VCaP (cell line): ENCODE measurements around the gene PIGO.

Experiments
- H3K27ac ChIP-seq: fragments of 450-650 bp; 2 replicates; pipeline ENCODE4 v1.5.1; 2017
- CTCF ChIP-seq: fragments of 450-650 bp; conservative IDR thresholded peaks from 2 replicates; pipeline ENCODE4 v1.5.1; 2017; ENCODE audit warnings: mild to moderate bottlenecking, moderate library complexity

PIGO gene

GRCh38 chr9:35104586-35104985, 8.2 kb upstream of the PIGO start:
- TF ChIP-seq CTCF, result no peak
- H3K27ac ChIP-seq, result peak overlapping the region; percentile 90; the same call in 1 of the 2 replicates

DNA sequence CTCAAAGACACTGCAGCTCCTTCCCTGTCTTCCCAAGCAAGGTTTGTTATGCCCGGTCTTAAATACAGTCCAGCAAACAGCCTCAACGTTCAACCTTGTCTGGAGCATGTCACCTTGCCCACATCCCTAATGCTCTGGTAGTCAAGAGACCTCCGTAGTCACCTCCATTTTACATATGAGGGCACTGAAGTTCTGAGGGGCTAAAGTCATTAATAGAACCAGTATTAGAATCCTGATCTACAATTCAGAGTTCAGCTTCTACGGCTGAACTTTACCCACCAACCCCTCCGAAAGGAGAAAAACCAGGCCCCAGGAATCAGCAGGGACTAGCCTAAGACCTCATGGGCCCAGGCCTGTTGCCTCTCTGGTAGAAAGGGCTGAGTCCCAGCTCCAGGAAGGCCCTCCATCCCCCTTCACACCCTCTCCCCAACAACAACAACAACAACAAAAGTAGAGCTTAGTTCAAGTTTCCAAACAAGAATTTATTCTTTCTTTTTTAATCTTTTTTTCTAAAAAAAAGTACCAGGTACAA, 7.3 kb upstream of the PIGO start:
- TF ChIP-seq CTCF, result no peak
- peak overlapping the region; percentile 90 for H3K27ac ChIP-seq

DNA sequence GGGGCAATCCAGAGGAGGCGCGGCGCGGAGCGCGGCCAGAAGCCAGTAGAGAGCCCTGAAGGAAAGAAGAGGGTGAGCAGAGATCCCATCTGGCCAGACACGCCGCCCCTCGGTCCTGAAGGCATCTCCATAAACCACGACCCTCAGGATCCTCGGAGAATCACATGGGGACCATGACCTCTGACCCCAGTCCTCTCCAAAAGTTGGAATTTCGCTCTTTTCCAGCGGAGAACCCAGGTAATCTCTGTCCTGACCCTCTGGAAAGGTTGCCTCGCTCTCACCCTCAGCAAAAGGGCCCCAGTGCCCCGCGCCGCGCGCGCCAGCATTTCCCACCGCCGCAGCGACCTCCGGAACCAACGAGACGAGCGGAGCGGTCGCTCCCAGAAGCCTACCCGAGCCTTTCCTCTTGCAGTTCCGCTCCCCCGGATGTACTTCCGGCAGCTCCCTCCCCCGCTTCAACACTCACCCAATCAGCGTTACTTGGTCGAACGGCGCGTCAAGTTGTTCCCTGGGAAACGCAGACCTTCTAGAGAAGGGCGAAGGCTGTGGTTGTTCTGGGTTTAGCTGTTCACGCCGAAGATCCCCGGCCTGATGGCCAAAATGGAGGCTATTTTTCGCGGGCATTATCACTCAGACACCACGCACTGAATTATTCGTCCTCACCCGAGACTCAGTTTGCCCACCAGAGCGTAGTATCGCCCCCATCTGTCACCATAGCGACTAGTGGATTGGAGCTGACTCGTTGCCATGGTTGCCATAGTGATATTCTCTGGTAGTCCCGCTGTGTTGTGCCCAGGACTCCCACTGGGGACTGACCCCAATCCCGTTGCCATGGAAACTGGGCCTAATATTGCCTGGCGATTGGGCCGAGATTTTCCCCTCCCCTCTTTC, 6.6 kb upstream of the PIGO start, which contains the start of gene STOML2:
STOML2 (minus strand) TSS at position 363 of the 891 bp plus-strand sequence; CDS start at position 326, 37 bp downstream.
- TF ChIP-seq CTCF, result no peak
- peak within 1 kb of the TSS; percentile 90 for H3K27ac ChIP-seq

GRCh38 chr9:35102465-35102768, 6.0 kb upstream of the PIGO start:
- TF ChIP-seq CTCF, result no peak
- peak overlapping the region; percentile 90 for H3K27ac ChIP-seq

DNA sequence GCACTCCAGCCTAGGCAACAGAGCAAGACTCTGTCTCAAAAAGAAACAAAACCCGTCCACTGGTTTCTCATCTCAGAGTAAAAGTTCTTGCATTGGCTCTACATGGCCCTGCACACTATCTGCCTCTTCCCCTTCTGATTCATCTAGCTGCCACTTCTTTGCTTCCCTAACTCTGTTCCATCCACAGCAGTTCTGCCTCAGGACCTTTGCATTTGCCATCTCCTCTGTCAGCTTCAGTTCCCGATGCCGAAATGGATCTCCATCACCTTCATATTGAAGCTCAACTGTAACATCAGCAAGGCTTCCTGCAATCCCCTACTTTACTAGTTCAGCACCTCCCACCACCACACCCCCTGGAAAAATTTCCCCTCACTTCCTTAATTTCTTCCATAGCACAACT, 1.2 kb upstream of the PIGO start:
- no peak overlapping the region for H3K27ac ChIP-seq
- TF ChIP-seq CTCF, result no peak

DNA sequence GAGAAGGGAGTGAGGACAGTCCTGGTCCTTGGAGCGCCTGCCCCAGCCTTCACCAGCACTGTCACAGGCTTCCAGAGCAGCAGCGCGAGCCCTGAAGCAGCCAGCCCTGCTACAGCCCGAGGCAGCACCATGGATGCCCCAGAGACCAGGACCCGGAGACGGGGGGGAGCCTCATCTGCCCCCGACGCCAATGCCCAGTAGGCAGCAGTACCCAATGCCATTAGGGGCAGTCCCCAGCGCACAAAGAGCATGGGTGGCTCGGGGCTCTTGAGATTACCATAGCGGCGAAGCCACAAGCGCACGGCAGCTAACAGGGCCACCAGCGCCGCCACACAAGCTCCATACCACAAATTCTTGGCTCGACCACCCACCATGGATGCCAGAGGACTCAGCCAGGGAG, 4.9 kb downstream of the PIGO start:
- no peak overlapping the region for H3K27ac ChIP-seq
- no peak for TF ChIP-seq CTCF

DNA sequence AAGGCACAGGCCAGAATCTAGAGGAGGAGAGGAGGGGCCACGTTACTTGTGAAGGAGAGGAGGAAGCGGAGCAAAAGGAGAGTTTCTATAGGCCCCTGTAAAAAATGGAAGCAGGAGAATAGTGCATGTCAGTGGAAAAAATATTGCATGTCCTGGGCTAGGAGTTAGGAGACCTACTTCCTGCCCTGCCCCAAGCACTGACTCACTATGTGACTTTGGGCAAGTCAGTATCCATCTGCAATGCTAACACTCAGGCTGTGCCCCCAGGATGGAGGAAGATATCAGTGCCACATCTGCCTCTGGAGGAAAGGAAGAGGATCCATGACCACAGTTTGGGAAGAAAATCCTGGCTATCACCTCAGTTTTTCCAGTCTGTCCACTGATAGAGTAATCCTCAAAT, 7.0 kb downstream of the PIGO start:
- H3K27ac ChIP-seq, result no peak overlapping the region
- TF ChIP-seq CTCF, result no peak
